ENCODE data around the gene ESR2.

The ESR2 gene

DNA sequence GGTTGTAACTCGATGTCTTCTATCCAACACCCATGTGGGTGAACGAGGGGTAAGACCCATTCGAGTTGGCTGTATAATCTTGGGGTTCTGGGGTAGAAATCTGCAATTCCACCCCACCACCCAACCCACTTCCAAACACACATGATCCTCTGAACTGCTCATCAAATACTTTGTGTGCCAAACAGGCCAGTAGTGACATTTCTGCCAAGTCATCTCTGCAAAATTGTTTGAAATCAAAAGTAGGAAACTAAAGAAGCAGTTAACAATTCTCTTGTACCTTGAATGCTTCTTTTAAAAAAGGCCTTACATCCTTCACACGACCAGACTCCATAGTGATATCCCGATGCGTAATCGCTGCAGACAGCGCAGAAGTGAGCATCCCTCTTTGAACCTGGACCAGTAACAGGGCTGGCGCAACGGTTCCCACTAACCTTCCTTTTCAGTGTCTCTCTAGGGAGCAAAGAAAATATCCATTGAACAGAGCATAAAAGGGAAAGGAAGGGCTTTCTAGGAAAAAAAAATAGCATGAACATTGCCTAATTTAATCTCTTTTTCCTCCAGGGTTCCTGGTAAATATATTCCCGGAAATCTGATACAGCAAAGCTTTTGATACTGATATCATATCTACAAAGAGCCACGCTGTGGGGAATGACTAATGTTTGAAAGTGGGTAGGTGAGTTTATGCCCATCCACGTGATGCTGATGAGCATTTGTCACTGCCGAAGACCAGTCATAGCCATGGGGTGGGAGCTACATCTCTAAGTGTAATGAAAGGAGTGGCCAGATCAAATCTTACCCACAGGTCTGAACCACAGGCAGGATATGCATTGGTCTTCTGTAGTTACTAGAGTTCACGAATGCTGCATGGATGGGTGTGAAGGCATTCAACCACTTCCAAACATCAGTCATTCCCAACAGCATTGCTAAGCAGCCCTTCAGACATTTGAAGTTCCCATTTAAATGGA, 14.2 kb downstream of the ESR2 start:
- DNase-seq, result no peak
- in situ Hi-C loops (cut with HindIII; ENCODE audit: low pct_ligation_motif_present, low pct_unique_long_range_greater_than_20kb, low sequenced_read_pairs), result no loop called here

GRCh38 chr14:64278458-64278857, 15.7 kb downstream of the ESR2 start:
- no peak for DNase-seq
- in situ Hi-C loops (cut with HindIII; ENCODE audit: low pct_ligation_motif_present, low pct_unique_long_range_greater_than_20kb, low sequenced_read_pairs), result no loop called here

DNA sequence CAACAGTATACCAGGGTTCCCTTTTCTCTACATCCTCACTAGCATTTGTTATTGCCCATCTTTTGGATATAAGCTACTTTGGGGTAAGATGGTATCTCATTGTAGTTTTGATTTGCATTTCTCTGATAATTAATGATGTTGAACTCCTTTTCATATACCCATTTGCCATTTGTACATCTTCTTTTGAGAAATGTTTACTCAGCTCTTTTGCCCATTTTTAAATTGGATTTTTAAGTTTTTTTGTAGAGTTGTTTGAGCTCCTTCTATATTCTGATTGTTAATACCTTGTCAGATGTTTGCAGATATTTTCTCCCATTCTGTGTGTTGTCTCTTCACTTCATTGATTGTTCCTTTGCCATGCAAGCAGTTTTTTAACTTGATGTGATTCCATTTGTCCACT, 22.2 kb downstream of the ESR2 start:
- in situ Hi-C loops (cut with HindIII; ENCODE audit: low pct_ligation_motif_present, low pct_unique_long_range_greater_than_20kb, low sequenced_read_pairs), result no loop called here
- no peak for DNase-seq

DNA sequence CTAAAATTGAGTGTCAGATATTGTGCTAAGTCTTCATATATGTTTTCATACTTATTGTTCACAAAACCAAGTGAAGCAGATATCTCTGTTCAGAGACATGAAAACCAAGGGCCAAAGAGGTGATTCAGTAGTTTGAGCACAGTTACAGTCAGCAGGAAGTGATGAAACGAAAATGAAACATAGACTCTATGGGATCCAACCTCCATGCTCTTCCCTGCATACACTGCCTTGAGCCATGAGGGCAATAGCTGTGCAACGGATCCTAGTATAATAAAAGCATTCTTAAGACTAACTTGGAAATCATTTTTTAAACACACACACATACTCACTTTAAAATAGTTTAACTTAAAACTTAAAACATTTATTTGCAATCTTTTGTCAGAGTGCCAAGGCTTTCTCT, 27.9 kb downstream of the ESR2 start:
- in situ Hi-C loops (cut with HindIII; ENCODE audit: low pct_ligation_motif_present, low pct_unique_long_range_greater_than_20kb, low sequenced_read_pairs), result no loop called here
- DNase-seq, result peak; percentile 43

DNA sequence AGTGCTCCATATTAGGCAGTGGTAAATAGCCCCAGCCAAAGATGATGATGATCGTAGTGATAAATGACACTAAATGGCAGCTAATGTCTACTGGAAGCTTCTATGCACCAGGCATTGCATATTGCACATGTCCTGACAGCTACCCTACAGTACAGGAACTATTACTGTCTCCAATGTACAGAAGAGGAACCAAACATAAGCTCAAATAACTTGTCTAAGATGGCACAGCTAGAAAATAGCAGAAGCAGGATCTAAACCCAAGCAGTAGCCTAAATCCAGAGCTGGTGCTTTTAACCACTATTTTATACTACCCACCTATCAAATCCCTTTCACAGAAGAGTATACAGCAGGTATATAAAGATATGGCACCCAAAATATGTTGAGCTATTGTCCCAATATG, 28.9 kb downstream of the ESR2 start:
- DNase-seq, result no peak
- in situ Hi-C loops (cut with HindIII; ENCODE audit: low pct_ligation_motif_present, low pct_unique_long_range_greater_than_20kb, low sequenced_read_pairs), result no loop called here

- no peak for DNase-seq
- in situ Hi-C loops (cut with HindIII; ENCODE audit: low pct_ligation_motif_present, low pct_unique_long_range_greater_than_20kb, low sequenced_read_pairs), result no loop called here
Measured at GRCh38 chr14:64260418-64260817, 33.8 kb downstream of the ESR2 start.

DNA sequence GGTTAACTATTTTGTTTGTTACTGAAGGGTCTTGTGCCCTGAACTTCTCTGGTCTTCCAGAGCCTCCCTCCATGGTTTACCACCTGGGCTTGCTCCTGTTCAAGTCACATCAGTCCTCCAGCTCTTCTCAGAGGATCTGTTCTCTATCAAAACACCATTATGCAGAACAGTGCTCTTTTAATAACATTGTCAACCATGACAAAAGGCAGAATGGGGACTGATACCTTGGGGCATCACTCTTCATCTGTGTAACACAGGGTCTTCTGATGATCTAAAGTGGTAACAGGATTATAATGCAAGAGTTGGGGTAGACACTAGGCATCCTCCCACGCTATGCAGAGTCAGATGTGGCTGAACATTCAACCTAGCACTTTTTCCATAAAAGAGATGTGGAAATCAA, 38.4 kb downstream of the ESR2 start:
- in situ Hi-C loops (cut with HindIII; ENCODE audit: low pct_ligation_motif_present, low pct_unique_long_range_greater_than_20kb, low sequenced_read_pairs), result no loop called here
- no peak for DNase-seq

DNA sequence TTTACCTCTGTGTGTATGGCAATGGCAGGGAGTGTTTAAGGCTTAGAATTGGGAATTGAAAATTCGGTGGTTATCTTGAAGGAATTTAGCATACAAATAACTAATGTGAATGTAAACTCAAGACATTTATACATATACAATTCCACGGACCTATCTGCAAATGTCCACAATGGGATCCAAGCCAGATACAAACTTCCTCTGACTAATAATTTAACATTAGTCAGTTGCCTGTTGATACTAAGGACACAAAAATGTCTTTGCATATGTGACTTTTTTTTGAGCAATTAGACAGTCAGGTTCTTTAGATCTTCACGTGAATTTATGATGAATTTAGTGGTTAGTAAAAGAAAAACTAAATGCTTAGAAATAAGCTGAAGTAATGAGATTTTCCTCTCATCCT, 40.5 kb downstream of the ESR2 start:
- in situ Hi-C loops (cut with HindIII; ENCODE audit: low pct_ligation_motif_present, low pct_unique_long_range_greater_than_20kb, low sequenced_read_pairs), result no loop called here
- DNase-seq, result no peak

GRCh38 chr14:64249363-64249762, 44.8 kb downstream of the ESR2 start:
- in situ Hi-C loops (cut with HindIII; ENCODE audit: low pct_ligation_motif_present, low pct_unique_long_range_greater_than_20kb, low sequenced_read_pairs), result no loop called here
- DNase-seq, result no peak

DNA sequence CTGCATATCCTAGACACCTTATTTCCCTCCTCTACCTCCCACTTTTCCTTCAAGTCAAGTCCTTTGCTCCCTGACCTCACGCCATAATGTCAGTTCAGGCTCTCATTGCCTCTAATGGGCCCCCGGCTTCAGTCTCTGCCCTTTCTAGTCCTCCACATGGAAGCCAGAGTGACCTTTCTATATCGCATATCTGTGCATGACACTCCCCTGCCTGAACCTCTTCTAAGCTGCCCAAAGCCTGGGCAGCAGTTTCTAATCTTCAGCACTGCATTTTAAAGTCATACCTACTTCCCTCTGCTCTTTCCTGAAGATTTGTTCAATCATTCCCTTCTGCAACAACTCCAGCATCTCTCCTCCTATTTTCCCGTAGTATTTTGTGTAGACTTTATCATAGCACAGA, 45.5 kb downstream of the ESR2 start:
- no peak for DNase-seq
- in situ Hi-C loops (cut with HindIII; ENCODE audit: low pct_ligation_motif_present, low pct_unique_long_range_greater_than_20kb, low sequenced_read_pairs), result no loop called here

DNA sequence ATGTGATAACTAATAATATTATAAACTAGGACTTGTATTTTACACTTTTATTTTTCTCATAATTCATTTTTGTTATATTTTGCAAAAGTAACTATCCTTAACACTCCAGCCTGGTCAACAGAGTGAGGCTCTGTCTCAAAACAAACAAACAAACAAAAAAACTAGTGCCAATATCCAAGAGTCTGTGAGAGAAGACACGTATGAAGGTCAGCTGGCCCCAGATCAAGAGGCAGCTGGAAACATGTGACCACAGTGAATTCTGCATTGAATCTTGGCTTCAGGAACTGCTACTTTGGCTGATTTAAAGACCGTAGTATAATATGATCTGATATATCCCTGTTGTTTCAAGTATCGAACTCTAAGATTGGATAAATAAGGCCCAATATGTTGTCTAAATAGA, 47.0 kb downstream of the ESR2 start:
- in situ Hi-C loops (cut with HindIII; ENCODE audit: low pct_ligation_motif_present, low pct_unique_long_range_greater_than_20kb, low sequenced_read_pairs), result no loop called here
- DNase-seq, result no peak

- DNase-seq, result no peak
- in situ Hi-C loops (cut with HindIII; ENCODE audit: low pct_ligation_motif_present, low pct_unique_long_range_greater_than_20kb, low sequenced_read_pairs), result no loop called here
Measured at GRCh38 chr14:64246688-64247087, 47.5 kb downstream of the ESR2 start.

DNA sequence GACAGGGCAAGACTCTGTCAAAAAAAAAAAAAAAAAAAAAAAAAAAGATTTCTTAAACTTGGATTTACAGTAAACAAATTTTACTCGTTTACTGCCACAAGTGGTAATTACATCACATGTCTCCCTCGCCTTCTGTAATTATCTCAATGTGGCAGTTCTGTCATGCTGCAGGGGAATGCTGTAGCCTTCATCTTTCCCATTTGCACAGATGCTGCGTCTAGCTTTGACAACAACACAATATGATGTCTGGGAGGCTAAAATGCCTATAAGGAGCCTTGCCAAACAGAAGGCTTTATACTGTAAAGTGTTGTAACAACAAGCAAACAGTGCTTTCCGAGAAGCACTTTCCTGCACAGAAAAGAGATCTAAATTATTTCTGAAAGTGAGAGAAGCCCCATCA, 48.7 kb downstream of the ESR2 start:
- no peak for DNase-seq
- in situ Hi-C loops (cut with HindIII; ENCODE audit: low pct_ligation_motif_present, low pct_unique_long_range_greater_than_20kb, low sequenced_read_pairs), result no loop called here

DNA sequence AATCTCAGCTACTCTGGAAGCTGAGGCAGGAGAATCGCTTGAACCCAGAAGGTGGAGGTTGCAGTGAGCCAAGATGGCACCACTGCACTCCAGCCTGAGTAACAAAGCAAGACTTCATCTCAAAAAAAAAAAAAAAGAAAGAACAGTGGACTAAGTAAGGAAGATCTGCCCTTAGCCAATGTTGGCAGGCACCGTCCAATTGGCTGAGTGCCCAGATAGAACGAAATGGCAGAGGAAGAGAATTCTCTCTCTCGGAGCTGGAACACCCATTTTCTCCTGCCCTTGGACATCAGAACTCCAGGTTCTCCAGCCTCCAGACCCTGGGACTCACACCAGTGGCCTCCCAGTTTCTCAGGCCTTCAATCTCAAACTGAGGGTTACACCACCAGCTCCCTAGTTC, 49.9 kb downstream of the ESR2 start:
- in situ Hi-C loops (cut with HindIII; ENCODE audit: low pct_ligation_motif_present, low pct_unique_long_range_greater_than_20kb, low sequenced_read_pairs), result no loop called here
- DNase-seq, result no peak

- in situ Hi-C loops (cut with HindIII; ENCODE audit: low pct_ligation_motif_present, low pct_unique_long_range_greater_than_20kb, low sequenced_read_pairs), result no loop called here
- no peak for DNase-seq
Measured at GRCh38 chr14:64238631-64239030, 55.5 kb downstream of the ESR2 start.

- DNase-seq, result no peak
- in situ Hi-C loops (cut with HindIII; ENCODE audit: low pct_ligation_motif_present, low pct_unique_long_range_greater_than_20kb, low sequenced_read_pairs), result no loop called here
Measured at GRCh38 chr14:64238049-64238448, 56.1 kb downstream of the ESR2 start.

- DNase-seq, result peak; percentile 19
- in situ Hi-C loops (cut with HindIII; ENCODE audit: low pct_ligation_motif_present, low pct_unique_long_range_greater_than_20kb, low sequenced_read_pairs), result no loop called here
Measured at GRCh38 chr14:64235652-64236640, 58.2 kb downstream of the ESR2 start.

- peak; percentile 50 for DNase-seq
Measured at GRCh38 chr14:64234877-64235651, 59.1 kb downstream of the ESR2 start.

More at GRCh38 chr14:64234877-64235651, 59.1 kb downstream of the ESR2 start:
- in situ Hi-C loops (cut with HindIII; ENCODE audit: low pct_ligation_motif_present, low pct_unique_long_range_greater_than_20kb, low sequenced_read_pairs), result no loop called here
